Posterior cingulate gyrus (tissue), 11 donors: ENCODE results near the gene SH3PXD2A.
"Not testable (repeated sequence)": the region's sequence is repeated elsewhere in the genome, so short reads cannot be mapped to it uniquely, and the experiment has no call there.

Experiments used
- DNase-seq, 10 donors: peaks; one replicate each; pipeline versions ENCODE4 v3.0.0 to v3.0.0-alpha.2; 2020 to 2021; ENCODE audit warnings: mixed read lengths in 3 of 10
- intact Hi-C: fragments of 100-400 bp; cut with DNase I; formaldehyde crosslinking; loops from one replicate; pipeline ENCODE4 v1.15.1; 2023

SH3PXD2A gene

GRCh38 chr10:103645141-103646054, 210.0 kb downstream of the SH3PXD2A start:
- intact Hi-C loops, result no loop called here
- peak in 9 of 10 donors; percentile 40 to 96 (median 74) for DNase-seq

DNA sequence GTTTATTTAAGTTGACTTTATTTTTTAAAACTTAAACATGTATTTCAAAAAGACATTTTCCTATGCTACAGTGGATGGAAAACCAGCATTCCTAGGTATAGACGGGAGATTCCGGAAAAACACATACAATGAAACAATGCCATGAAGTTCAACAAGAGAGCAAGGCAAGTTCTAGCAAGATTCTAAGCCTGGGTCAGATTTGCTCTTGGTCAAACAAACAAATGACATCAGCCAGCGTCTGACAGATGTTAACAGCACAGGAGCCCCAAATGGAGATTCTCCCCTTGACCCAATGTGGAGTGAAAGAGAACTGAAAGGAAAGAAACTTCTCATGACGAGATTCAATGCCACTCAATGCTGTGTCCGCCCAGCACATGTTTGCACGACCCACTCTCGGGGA, 212.0 kb downstream of the SH3PXD2A start:
- intact Hi-C loops, result no loop called here
- no peak for DNase-seq

DNA sequence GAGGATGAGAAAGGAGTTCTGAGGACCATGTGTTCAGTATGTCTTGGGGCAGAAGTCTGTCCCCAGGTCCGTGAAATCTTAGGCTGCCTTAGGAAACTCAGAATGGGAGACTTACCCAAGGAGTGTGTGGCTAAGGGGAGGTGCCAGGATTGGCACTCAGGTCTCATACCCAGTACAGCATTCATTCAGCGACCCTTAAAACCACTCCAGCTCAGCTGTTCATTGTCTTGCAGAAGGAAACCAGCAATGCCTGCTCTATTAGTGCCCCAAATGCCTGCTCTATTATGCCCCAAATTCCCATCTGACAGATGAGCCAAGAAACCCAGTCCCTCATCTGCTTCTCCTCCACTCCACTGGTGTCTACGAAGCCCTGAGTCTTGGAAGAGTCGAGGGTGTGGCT, 214.1 kb downstream of the SH3PXD2A start:
- DNase-seq, result no peak
- intact Hi-C loops, result no loop called here

GRCh38 chr10:103640436-103641181, 214.8 kb downstream of the SH3PXD2A start:
- peak in 1 of 10 donors; percentile 72 for DNase-seq
- intact Hi-C loops, result no loop called here

DNA sequence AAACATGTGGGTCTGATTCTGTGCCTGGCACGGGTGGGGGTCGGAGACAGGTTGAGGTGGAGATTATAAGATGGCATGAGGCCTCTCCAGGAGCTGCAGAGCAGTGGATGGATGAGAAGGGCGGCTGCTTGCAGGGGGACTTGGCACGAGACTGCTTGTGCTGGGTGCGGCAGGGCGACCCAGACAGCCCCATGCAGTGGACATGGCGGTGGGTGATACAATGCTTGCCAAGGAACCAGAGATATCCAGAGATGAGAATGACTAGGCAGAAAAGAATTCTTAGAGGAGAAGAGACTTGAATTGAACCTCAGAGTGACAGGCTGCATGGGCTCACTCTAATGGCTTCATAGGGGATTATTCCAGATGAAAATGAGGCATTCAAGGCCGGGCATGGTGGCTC, 216.4 kb downstream of the SH3PXD2A start:
- intact Hi-C loops, result no loop called here

GRCh38 chr10:103637927-103638557, 217.3 kb downstream of the SH3PXD2A start:
- peak in 6 of 10 donors; percentile 45 to 93 (median 75) for DNase-seq
- intact Hi-C loops, result no loop called here

More for the DNA sequence above, 216.4 kb downstream of the SH3PXD2A start:
- DNase-seq, result peak in 2 of 10 donors; percentile 39 to 58

DNA sequence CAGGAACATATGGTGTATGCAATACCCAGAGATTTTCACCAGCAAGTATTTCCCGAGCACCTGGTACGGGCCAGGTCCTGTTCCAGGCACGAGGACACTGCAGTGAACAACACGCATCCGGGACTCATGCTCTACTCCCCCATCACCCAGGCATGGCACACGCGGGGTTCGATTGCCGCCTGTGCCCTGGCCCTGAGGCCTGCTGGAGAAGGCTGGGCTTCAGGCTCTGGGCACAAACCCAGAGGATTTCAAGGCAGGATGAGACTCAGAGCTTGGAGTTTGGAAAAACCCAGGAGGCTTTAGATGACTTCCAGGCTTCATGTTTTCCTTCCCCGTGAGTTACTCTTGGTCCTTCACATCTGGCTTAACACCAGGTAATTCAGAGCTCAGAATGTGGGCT, 218.4 kb downstream of the SH3PXD2A start:
- DNase-seq, result peak in 3 of 10 donors; percentile 32 to 79 (median 70)

GRCh38 chr10:103636492-103636891, 218.9 kb downstream of the SH3PXD2A start:
- intact Hi-C loops, result no loop called here
- DNase-seq, result peak in 3 of 10 donors; percentile 64 to 76 (median 69)

More for the DNA sequence above, 218.4 kb downstream of the SH3PXD2A start:
- intact Hi-C loops, result no loop called here

- DNase-seq, result peak in 3 of 10 donors; percentile 26 to 55 (median 44)
- intact Hi-C loops, result no loop called here
These were observed 219.8 kb downstream of the SH3PXD2A start for GRCh38 chr10:103635580-103635979.

GRCh38 chr10:103633846-103634245, 221.5 kb downstream of the SH3PXD2A start:
- intact Hi-C loops, result no loop called here
- peak in 3 of 10 donors; percentile 53 to 65 (median 59) for DNase-seq

GRCh38 chr10:103632871-103633270, 222.5 kb downstream of the SH3PXD2A start:
- DNase-seq, result peak in 2 of 10 donors; percentile 13 to 39
- intact Hi-C loops, result not testable (repeated sequence)

GRCh38 chr10:103632247-103632642, 223.1 kb downstream of the SH3PXD2A start:
- DNase-seq, result peak in 3 of 10 donors; percentile 39 to 58 (median 41)
- intact Hi-C loops, result no loop called here

GRCh38 chr10:103630156-103630555, 225.2 kb downstream of the SH3PXD2A start:
- peak in 1 of 10 donors; percentile 8 for DNase-seq
- intact Hi-C loops, result no loop called here

GRCh38 chr10:103629581-103629980, 225.8 kb downstream of the SH3PXD2A start:
- no peak for DNase-seq
- intact Hi-C loops, result no loop called here

DNA sequence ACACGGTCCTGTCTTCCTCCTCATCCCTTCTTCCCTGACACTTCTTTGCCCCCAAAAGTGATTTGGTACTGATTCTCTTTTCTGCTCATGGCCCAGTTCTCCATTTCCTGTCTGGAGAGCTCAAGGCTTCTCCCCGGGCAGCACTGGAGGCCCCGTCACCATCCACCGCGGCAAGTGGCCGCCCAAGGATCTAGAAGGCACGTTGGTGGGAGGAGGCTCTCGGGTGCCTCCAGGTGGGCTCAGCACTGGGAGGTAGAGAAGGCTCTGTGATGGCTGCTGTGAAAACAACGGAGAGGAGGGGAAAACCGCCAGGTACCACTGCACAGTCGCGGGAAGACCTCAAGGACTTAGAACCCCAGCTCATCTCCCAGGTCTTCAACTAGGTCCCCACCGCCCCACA, 227.5 kb downstream of the SH3PXD2A start:
- peak in 2 of 10 donors; percentile 37 to 54 for DNase-seq
- intact Hi-C loops, result no loop called here

GRCh38 chr10:103627111-103627892, 228.1 kb downstream of the SH3PXD2A start:
- intact Hi-C loops, result no loop called here
- peak in 2 of 10 donors; percentile 74 to 76 for DNase-seq

DNA sequence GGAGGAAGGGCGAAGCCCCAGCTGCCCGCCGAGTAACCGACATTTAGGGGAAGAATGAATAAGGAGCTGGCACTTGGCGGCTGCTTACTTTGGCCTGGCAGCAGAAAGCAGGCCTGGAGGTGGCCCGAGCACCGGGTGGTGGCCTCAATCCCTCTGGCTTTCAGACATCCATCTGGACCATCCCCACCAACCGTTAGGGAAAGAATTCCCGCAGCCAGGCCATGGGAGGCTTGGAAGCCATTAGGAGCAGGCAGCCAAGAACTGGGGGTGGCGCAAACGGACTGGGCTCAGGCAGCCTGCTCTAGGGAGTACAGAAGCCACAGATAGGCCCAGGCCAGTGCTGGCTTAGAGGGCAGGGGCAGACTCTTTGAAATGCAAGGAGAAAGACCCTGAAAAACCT, 229.2 kb downstream of the SH3PXD2A start:
- intact Hi-C loops, result no loop called here
- peak in 4 of 10 donors; percentile 42 to 83 (median 56) for DNase-seq

DNA sequence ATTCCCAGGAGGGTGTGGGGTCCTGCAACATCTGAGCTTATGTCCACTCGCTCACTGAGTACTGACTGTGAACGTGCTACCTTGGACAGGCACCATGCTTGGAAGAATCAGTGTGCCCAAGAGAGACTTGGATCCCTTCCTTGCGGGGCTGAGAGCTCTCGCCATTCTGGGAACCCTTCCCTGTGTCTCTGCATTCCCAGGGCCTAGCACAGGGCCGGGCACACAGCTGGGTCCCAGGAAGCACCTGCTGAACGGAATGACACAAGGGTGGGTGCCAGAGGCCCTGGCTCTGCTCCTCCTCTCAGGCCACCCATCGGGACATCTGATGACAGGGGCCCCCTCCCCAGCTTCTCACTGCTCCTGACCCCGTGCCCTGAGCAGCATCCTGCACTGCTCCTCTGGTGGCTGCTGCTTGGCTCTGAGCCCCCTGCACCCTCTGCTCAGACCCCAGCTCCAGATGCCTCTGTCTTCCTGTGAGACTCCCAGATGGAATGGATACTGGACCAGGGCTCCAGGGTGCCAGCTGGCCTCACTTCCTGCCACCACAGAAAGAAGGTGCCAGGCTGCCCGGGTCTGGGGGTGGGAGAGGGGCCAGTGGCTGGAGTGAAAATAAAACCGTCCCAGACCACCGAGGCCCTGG, 232.3 kb downstream of the SH3PXD2A start:
- DNase-seq, result peak in 3 of 10 donors; percentile 18 to 64 (median 62)
- intact Hi-C loops, result no loop called here

GRCh38 chr10:103622286-103622685, 233.1 kb downstream of the SH3PXD2A start:
- intact Hi-C loops, result no loop called here
- peak in 3 of 10 donors; percentile 66 to 72 (median 71) for DNase-seq
